ENCODE data around the gene EXOC4. TPM values are rescaled to one million over a fixed set of nuclear protein-coding genes. Genes with fewer than 3 reads are reported as not detected.

EXOC4 gene
- total RNA-seq, 1 experiment from 2014 or later = 71.0 TPM

DNA sequence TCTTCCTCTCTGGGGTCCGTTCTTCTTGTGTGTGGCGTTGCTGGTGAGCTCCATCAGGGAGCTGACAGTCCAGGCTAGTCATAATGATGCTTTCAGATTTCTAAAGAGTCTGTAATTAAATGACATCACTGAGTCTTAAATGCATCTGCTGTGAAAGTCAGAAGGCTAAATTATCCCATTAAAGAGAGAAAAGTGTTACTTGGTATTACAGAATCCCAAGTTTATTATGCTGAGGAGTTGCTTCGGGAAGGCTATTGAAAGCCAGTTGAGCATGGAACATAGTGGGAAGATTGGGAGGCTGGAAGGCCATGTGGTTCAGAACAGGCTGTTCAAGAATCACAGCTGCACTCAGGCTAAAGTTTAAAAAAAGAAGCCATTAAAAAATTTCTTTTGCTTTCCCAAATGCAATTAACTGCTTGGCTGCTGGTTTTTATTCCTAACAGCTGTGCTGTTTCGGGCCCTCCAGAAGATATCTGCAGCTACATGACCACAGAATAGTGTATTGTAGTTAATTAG is 531.7 kb downstream of the EXOC4 start:
- in situ Hi-C loops (cut with HindIII; ENCODE audit: low pct_unique_long_range_greater_than_20kb, low sequenced_read_pairs) = no loop called here
- TF ChIP-seq POLR2AphosphoS5 (IDR thresholded peaks at IDR 0.05; ENCODE audit: low read depth, low read length) = no peak
- TF ChIP-seq, protein P1, sequence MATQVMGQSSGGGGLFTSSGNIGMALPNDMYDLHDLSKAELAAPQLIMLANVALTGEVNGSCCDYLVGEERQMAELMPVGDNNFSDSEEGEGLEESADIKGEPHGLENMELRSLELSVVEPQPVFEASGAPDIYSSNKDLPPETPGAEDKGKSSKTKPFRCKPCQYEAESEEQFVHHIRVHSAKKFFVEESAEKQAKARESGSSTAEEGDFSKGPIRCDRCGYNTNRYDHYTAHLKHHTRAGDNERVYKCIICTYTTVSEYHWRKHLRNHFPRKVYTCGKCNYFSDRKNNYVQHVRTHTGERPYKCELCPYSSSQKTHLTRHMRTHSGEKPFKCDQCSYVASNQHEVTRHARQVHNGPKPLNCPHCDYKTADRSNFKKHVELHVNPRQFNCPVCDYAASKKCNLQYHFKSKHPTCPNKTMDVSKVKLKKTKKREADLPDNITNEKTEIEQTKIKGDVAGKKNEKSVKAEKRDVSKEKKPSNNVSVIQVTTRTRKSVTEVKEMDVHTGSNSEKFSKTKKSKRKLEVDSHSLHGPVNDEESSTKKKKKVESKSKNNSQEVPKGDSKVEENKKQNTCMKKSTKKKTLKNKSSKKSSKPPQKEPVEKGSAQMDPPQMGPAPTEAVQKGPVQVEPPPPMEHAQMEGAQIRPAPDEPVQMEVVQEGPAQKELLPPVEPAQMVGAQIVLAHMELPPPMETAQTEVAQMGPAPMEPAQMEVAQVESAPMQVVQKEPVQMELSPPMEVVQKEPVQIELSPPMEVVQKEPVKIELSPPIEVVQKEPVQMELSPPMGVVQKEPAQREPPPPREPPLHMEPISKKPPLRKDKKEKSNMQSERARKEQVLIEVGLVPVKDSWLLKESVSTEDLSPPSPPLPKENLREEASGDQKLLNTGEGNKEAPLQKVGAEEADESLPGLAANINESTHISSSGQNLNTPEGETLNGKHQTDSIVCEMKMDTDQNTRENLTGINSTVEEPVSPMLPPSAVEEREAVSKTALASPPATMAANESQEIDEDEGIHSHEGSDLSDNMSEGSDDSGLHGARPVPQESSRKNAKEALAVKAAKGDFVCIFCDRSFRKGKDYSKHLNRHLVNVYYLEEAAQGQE (IDR thresholded peaks at IDR 0.05; ENCODE audit: insufficient read depth in 1 of 2, low read depth in 2 of 2, low read length in 1 of 2) = no peak
- TF ChIP-seq SIN3A (IDR thresholded peaks at IDR 0.05; ENCODE audit: borderline replicate concordance, insufficient read depth, low read depth, low read length) = no peak
- TF ChIP-seq TCF7L2 (IDR thresholded peaks at IDR 0.05; ENCODE audit: low read depth, low read length) = no peak
- no peak for TF ChIP-seq CTCF (IDR thresholded peaks at IDR 0.05)
- ChIA-PET CTCF (no interaction called here), POLR2A (no interaction called here)
- no TSS peak for BruUV-seq (replicated peaks)
- DNase-seq (ENCODE audit: low read depth, low spot score) = no peak
- Histone ChIP-seq H3K36me3 (ENCODE audit: control insufficient read depth, insufficient read depth, low read length) (no peaks in the 10 kb centered on the region), H3K4me3 (ENCODE audit: low read depth in 2 of 2, low read length in 2 of 2) (no peak overlapping the region), H3K27ac (ENCODE audit: low read length) (no peak overlapping the region), H3K27me3 (ENCODE audit: control insufficient read depth, insufficient read depth, low read length) (no peaks in the 10 kb centered on the region), H3K9me3 (ENCODE audit: control insufficient read depth, insufficient read depth, low read depth, low read length) (no peaks in the 10 kb centered on the region), H3K4me1 (ENCODE audit: control insufficient read depth, insufficient read depth, low read length) (no peaks in the 10 kb centered on the region)
- ATAC-seq = no peak
- intact Hi-C loops (cut with micrococcal nuclease; ENCODE audit: unreplicated experiment) = no loop called here

GRCh38 chr7:133786401-133786937 is 533.6 kb downstream of the EXOC4 start:
- ChIA-PET POLR2A (no interaction called here), CTCF (no interaction called here)
- no peak overlapping the region for H3K4me3 ChIP-seq (ENCODE audit: low read depth in 2 of 2, low read length in 2 of 2)
- in situ Hi-C loops (cut with HindIII; ENCODE audit: low pct_unique_long_range_greater_than_20kb, low sequenced_read_pairs) (no loop called here), intact Hi-C loops (cut with micrococcal nuclease; ENCODE audit: unreplicated experiment) (no loop called here)
- no peak overlapping the region for H3K27ac ChIP-seq (ENCODE audit: low read length)
- TF ChIP-seq TCF7L2 (IDR thresholded peaks at IDR 0.05; ENCODE audit: low read depth, low read length) (no peak), SIN3A (IDR thresholded peaks at IDR 0.05; ENCODE audit: borderline replicate concordance, insufficient read depth, low read depth, low read length) (no peak), CTCF (IDR thresholded peaks at IDR 0.05) (no peak), POLR2AphosphoS5 (IDR thresholded peaks at IDR 0.05; ENCODE audit: low read depth, low read length) (no peak)
- TF ChIP-seq, protein P1 (IDR thresholded peaks at IDR 0.05; ENCODE audit: insufficient read depth in 1 of 2, low read depth in 2 of 2, low read length in 1 of 2) = no peak
- H3K4me1 ChIP-seq (ENCODE audit: control insufficient read depth, insufficient read depth, low read length) = no peaks in the 10 kb centered on the region
- ATAC-seq = no peak
- H3K36me3 ChIP-seq (ENCODE audit: control insufficient read depth, insufficient read depth, low read length) = no peaks in the 10 kb centered on the region
- DNase-seq (ENCODE audit: low read depth, low spot score) = no peak
- H3K27me3 ChIP-seq (ENCODE audit: control insufficient read depth, insufficient read depth, low read length) = no peaks in the 10 kb centered on the region
- BruUV-seq (replicated peaks) = no TSS peak
- no peaks in the 10 kb centered on the region for H3K9me3 ChIP-seq (ENCODE audit: control insufficient read depth, insufficient read depth, low read depth, low read length)

Measured in Panc1 (cell line).